Bronchial epithelial cell (primary cell): ENCODE results near the gene CFAP65. TPM values are rescaled to one million over a fixed set of nuclear protein-coding genes. Genes with fewer than 3 reads are reported as not detected.

Experiments used
- DNase-seq: peaks from one replicate; pipeline ENCODE4 v3.0.0-alpha.2; 2010; ENCODE audit warnings: low read depth
- FAIRE-seq: peaks from 2 replicates; lab custom pipeline; 2011; peaks lifted over from hg19 to GRCh38; lab: Jason Lieb, UNC
- H3K27me3 ChIP-seq: 2 replicates; pipeline ENCODE4 v1.5.1; 2011; ENCODE audit warnings: low read length; ENCODE audit not compliant: control insufficient read depth, insufficient read depth
- H3K36me3 ChIP-seq: 2 replicates; pipeline ENCODE4 v1.5.1; 2011; ENCODE audit warnings: low read length; ENCODE audit not compliant: control insufficient read depth, insufficient read depth
- H3K4me3 ChIP-seq: 2 replicates; pipeline ENCODE4 v1.5.1; 2011; ENCODE audit warnings: mild to moderate bottlenecking, low read depth, low read length, control low read depth
- CTCF ChIP-seq: IDR thresholded peaks from 2 replicates; pipeline ENCODE4 v1.5.1; 2011; ENCODE audit warnings: mild to moderate bottlenecking, moderate library complexity, low read length, control low read depth, inconsistent platforms; ENCODE audit not compliant: insufficient read depth, severe bottlenecking
- total RNA-seq: library from RNA; depleted of rRNA; stranded (reverse); fragments of >200 nt; gene quantifications from 2 replicates; pipeline ENCODE4 v1.2.1, GENCODE V29; 2014

Gene CFAP65
- total RNA-seq, 1 donor from 2014 or later, result not detected

GRCh38 chr2:218988650-218989049, 52.7 kb downstream of the CFAP65 start:
- DNase-seq, result no peak
- TF ChIP-seq CTCF, result no peak
- FAIRE-seq, result no peak
- H3K27me3 ChIP-seq, result peaks cover 76% of the 10 kb centered on the region
- no peaks in the 10 kb centered on the region for H3K36me3 ChIP-seq
- no peak overlapping the region for H3K4me3 ChIP-seq

- DNase-seq, result no peak
- Histone ChIP-seq H3K27me3 (peaks cover 79% of the 10 kb centered on the region), H3K36me3 (no peaks in the 10 kb centered on the region), H3K4me3 (no peak overlapping the region)
- TF ChIP-seq CTCF, result no peak
- peak; percentile 13 for FAIRE-seq
Observed at GRCh38 chr2:218988164-218988563, 53.2 kb downstream of the CFAP65 start.

GRCh38 chr2:218986148-218986761, 55.1 kb downstream of the CFAP65 start:
- DNase-seq (no peak), FAIRE-seq (no peak)
- no peak for TF ChIP-seq CTCF
- H3K4me3 ChIP-seq, result no peak overlapping the region
- peaks cover 78% of the 10 kb centered on the region for H3K27me3 ChIP-seq
- no peaks in the 10 kb centered on the region for H3K36me3 ChIP-seq

GRCh38 chr2:218985325-218986091, 55.8 kb downstream of the CFAP65 start:
- TF ChIP-seq CTCF, result no peak
- Histone ChIP-seq H3K36me3 (no peaks in the 10 kb centered on the region), H3K4me3 (no peak overlapping the region), H3K27me3 (peaks cover 79% of the 10 kb centered on the region)
- DNase-seq (no peak), FAIRE-seq (no peak)

- no peak for TF ChIP-seq CTCF
- Histone ChIP-seq H3K4me3 (no peak within 1 kb of the TSS), H3K36me3 (no peaks in the 10 kb centered on the region), H3K27me3 (peaks cover 74% of the 10 kb centered on the region)
- FAIRE-seq, result no peak
- no peak for DNase-seq
Observed at GRCh38 chr2:218985021-218985324, 56.3 kb downstream of the CFAP65 start, which contains the start of gene FEV. Gene FEV (minus strand): TSS chr2:218985184. CDS start chr2:218985075, 109 bp downstream.
